Peyer's patch (tissue), 4 donors: Measurements from ENCODE around the gene OR6J1.

Experiments
- CTCF ChIP-seq, 6 experiments: fragments of 450-650 bp in 4 of 6; fragments of 200-600 bp in 2 of 6; sonication (generic) in 1 of 6; IDR thresholded peaks; one replicate each; pipeline ENCODE4 v1.5.1; 2017 to 2019; ENCODE audit warnings: antibody characterized with exemption in 6 of 6, mild to moderate bottlenecking in 3 of 6, moderate library complexity in 1 of 6
- POLR2A ChIP-seq, 2 donors: fragments of 450-650 bp; IDR thresholded peaks; one replicate each; pipeline ENCODE4 v1.5.1; 2017; ENCODE audit warnings: antibody characterized with exemption in 2 of 2, mild to moderate bottlenecking in 2 of 2, moderate library complexity in 2 of 2

DNA sequence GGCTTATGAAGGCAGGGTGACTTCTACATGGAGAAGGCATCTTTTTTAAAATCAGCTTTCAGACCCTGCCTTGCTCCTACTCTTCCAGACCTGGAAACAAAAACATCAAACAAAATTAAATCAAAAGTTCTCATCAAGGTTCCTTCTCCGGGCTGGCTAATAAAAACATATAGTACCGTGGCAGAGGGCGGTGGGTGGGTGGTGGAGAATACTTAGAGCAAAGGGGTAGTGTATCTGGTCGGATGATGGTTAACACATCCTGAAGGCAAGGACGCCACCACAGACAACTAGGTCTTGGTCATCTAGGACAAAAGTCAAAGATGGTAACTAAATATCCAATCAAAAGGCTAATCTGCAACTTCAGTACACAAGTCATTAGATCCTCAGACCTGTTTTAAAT is 56.9 kb downstream of the OR6J1 start:
- no peak for TF ChIP-seq POLR2A (IDR thresholded peaks at IDR 0.05)
- no peak for TF ChIP-seq CTCF (IDR thresholded peaks at IDR 0.05)
